GM12878 (cell line): Measurements from ENCODE around the gene B4GALT7. TPM values are rescaled to one million over a fixed set of nuclear protein-coding genes. Genes with fewer than 3 reads are reported as not detected.

Experiments used
- BACH1 ChIP-seq: fragments of 450-650 bp; IDR thresholded peaks from 2 replicates; pipeline ENCODE4 v1.6.1; 2017; ENCODE audit warnings: mild to moderate bottlenecking, borderline replicate concordance
- BHLHE40 ChIP-seq, 2 experiments: fragments of 450-650 bp in 1 of 2; IDR thresholded peaks; 2 replicates each; pipeline ENCODE4 v1.6.1; 2011 to 2017; ENCODE audit warnings: low read depth in 2 of 2, borderline replicate concordance in 1 of 2, improper control_type of control experiment in 1 of 2, low read length in 1 of 2, mild to moderate bottlenecking in 1 of 2
- CBX3 ChIP-seq: fragments of 200-600 bp; sonication (generic); IDR thresholded peaks from 2 replicates; pipeline ENCODE4 v1.6.1; 2016; ENCODE audit warnings: low read depth, borderline replicate concordance
- CBX5 ChIP-seq: sonication (generic); IDR thresholded peaks from 2 replicates; pipeline ENCODE4 v1.6.1; 2016; ENCODE audit warnings: low read depth, moderate library complexity, mild to moderate bottlenecking, inconsistent platforms
- CREB1 ChIP-seq: IDR thresholded peaks from 2 replicates; pipeline ENCODE4 v1.6.1; 2012; ENCODE audit warnings: low read depth, mild to moderate bottlenecking, inconsistent platforms
- E2F8 ChIP-seq: fragments of 450-650 bp; IDR thresholded peaks from 2 replicates; pipeline ENCODE4 v1.6.1; 2018; ENCODE audit warnings: mild to moderate bottlenecking, low read depth, moderate library complexity; ENCODE audit not compliant: partially characterized antibody
- ESRRA ChIP-seq: IDR thresholded peaks from 2 replicates; pipeline ENCODE4 v1.6.1; 2012; ENCODE audit warnings: mild to moderate bottlenecking, low read length, improper control_type of control experiment
- EZH2 ChIP-seq: IDR thresholded peaks from 2 replicates; pipeline ENCODE4 v1.6.1; 2012; ENCODE audit warnings: low read depth, mild to moderate bottlenecking, control low read depth, inconsistent platforms, low read length, borderline replicate concordance; ENCODE audit not compliant: control insufficient read depth
- GATAD2B ChIP-seq: fragments of 450-650 bp; conservative IDR thresholded peaks from 2 replicates; pipeline ENCODE4 v1.6.1; 2017; ENCODE audit warnings: low read depth, mild to moderate bottlenecking, moderate library complexity
- HDAC2 ChIP-seq: fragments of 200-600 bp; sonication (generic); IDR thresholded peaks from 2 replicates; pipeline ENCODE4 v1.6.1; 2017
- IKZF2 ChIP-seq, 2 experiments: fragments of 450-650 bp; IDR thresholded peaks; 2 replicates each; pipeline ENCODE4 v1.6.1; 2017; ENCODE audit warnings: mild to moderate bottlenecking in 2 of 2, moderate library complexity in 2 of 2
- IRF5 ChIP-seq: fragments of 450-650 bp; IDR thresholded peaks from 2 replicates; pipeline ENCODE4 v1.6.1; 2017; ENCODE audit warnings: borderline replicate concordance
- JUNB ChIP-seq: IDR thresholded peaks from 2 replicates; pipeline ENCODE4 v1.6.1; 2016; ENCODE audit warnings: antibody characterized with exemption, mild to moderate bottlenecking
- MEF2A ChIP-seq: IDR thresholded peaks from 2 replicates; pipeline ENCODE4 v1.6.1; 2011; ENCODE audit warnings: low read depth, mild to moderate bottlenecking, low read length, moderate library complexity; ENCODE audit not compliant: insufficient read depth
- MEF2B ChIP-seq: fragments of 450-650 bp; IDR thresholded peaks from 2 replicates; pipeline ENCODE4 v1.6.1; 2018; ENCODE audit warnings: mild to moderate bottlenecking, moderate library complexity; ENCODE audit not compliant: partially characterized antibody, poor library complexity, severe bottlenecking
- NR2C1 ChIP-seq: fragments of 450-650 bp; IDR thresholded peaks from 2 replicates; pipeline ENCODE4 v1.6.1; 2017; ENCODE audit warnings: antibody characterized with exemption, mild to moderate bottlenecking, moderate library complexity
- NR2F1 ChIP-seq: fragments of 450-650 bp; conservative IDR thresholded peaks from 2 replicates; pipeline ENCODE4 v1.6.1; 2017; ENCODE audit warnings: mild to moderate bottlenecking
- POLR2A ChIP-seq: IDR thresholded peaks from 2 replicates; pipeline ENCODE4 v1.6.1; 2011; ENCODE audit warnings: low read depth, mild to moderate bottlenecking, low read length
- POU2F2 ChIP-seq: IDR thresholded peaks from 3 replicates; pipeline ENCODE4 v1.6.1; 2011; ENCODE audit warnings: low read depth, mild to moderate bottlenecking, low read length, borderline replicate concordance
- RBBP5 ChIP-seq: fragments of 200-600 bp; sonication (generic); conservative IDR thresholded peaks from 2 replicates; pipeline ENCODE4 v1.6.1; 2016
- RCOR1 ChIP-seq: conservative IDR thresholded peaks from 2 replicates; pipeline ENCODE4 v1.6.1; 2012; ENCODE audit warnings: low read depth, low read length, improper control_type of control experiment
- SIN3A ChIP-seq: IDR thresholded peaks from 2 replicates; pipeline ENCODE4 v1.6.1; 2012; ENCODE audit warnings: low read depth, low read length, improper control_type of control experiment
- SMAD5 ChIP-seq: IDR thresholded peaks from 2 replicates; pipeline ENCODE4 v1.6.1; 2016; ENCODE audit warnings: antibody characterized with exemption, low read depth
- SMARCA5 ChIP-seq: fragments of 450-650 bp; IDR thresholded peaks from 2 replicates; pipeline ENCODE4 v1.6.1; 2017; ENCODE audit warnings: mild to moderate bottlenecking
- SREBF2 ChIP-seq: IDR thresholded peaks from 2 replicates; pipeline ENCODE4 v1.6.1; 2012; ENCODE audit warnings: mild to moderate bottlenecking, low read length
- TAF1 ChIP-seq: IDR thresholded peaks from 2 replicates; pipeline ENCODE4 v1.6.1; 2011; ENCODE audit warnings: mild to moderate bottlenecking, low read depth, low read length, borderline replicate concordance
- TBL1XR1 ChIP-seq: IDR thresholded peaks from 2 replicates; pipeline ENCODE4 v1.6.1; 2012; ENCODE audit warnings: low read depth, low read length, improper control_type of control experiment
- YBX1 ChIP-seq: fragments of 450-650 bp; IDR thresholded peaks from 2 replicates; pipeline ENCODE4 v1.6.1; 2016; ENCODE audit warnings: antibody characterized with exemption
- ZNF24 ChIP-seq: fragments of 450-650 bp; IDR thresholded peaks from 2 replicates; pipeline ENCODE4 v1.6.1; 2017; ENCODE audit warnings: antibody characterized with exemption, mild to moderate bottlenecking
- polyA plus RNA-seq, 11 experiments: library from polyadenylated mRNA; depleted of rRNA in 4 of 11; unstranded in 6 of 11; stranded (reverse) in 5 of 11; fragments of >200 nt; fragmentation: Nextera tagmentation in 4 of 11; fragmentation: Illumina TruSeq in 1 of 11; extraction: Ambion mirVana in 4 of 11; extraction: Trizol in 1 of 11; gene quantifications; 1 replicate in 1 of 11; 2 replicates in 10 of 11; pipeline versions ENCODE4 v1.2.1 to v1.2.3, GENCODE V29; 2011 to 2016; ENCODE audit warnings: inconsistent platforms in 2 of 11, missing spikeins in 2 of 11, low read depth in 1 of 11
- total RNA-seq, 4 experiments: library from RNA; depleted of rRNA in 3 of 4; stranded (reverse); fragments of >200 nt in 3 of 4; fragmentation: Illumina TruSeq in 1 of 4; extraction: Trizol in 1 of 4; gene quantifications; 2 replicates each; pipeline versions ENCODE4 v1.2.1 to v1.2.3, GENCODE V29; 2013 to 2021

B4GALT7 gene
- total and polyA plus RNA-seq, 10 of the 15 experiments (the other 5 are each of a cell fraction or from before 2014, with no cell fraction given) = 0.34 to 27.3 (median 16.4) TPM

GRCh38 chr5:177599731-177600507 lies at the start of gene B4GALT7 (continued):
- no peak for TF ChIP-seq E2F8
- TF ChIP-seq MEF2B = no peak
- peak; percentile 64 for TF ChIP-seq CREB1
- TF ChIP-seq ESRRA = no peak
- TF ChIP-seq YBX1 = no peak
- no peak for TF ChIP-seq JUNB
- no peak for TF ChIP-seq IRF5
- peak; percentile 83; the same call in 1 of the 2 replicates for TF ChIP-seq TBL1XR1
- peak; percentile 92 for TF ChIP-seq POLR2A
- TF ChIP-seq NR2F1 = peak; percentile 42; the same call in 1 of the 2 replicates
- no peak for TF ChIP-seq CBX3
- peak; percentile 85 for TF ChIP-seq GATAD2B
- TF ChIP-seq SIN3A = peak; percentile 86; the same call in 1 of the 2 replicates
- TF ChIP-seq EZH2 = no peak
- peak; percentile 85 for TF ChIP-seq NR2C1
- no peak for TF ChIP-seq RBBP5
- no peak for TF ChIP-seq SMAD5
- 0 out of 2 replicates have a peak, but pooled peaks have one; percentile 75 for TF ChIP-seq CBX5
- TF ChIP-seq ZNF24 = peak; percentile 71; the same call in 1 of the 2 replicates
- TF ChIP-seq POU2F2 = peak; percentile 82
- TF ChIP-seq RCOR1 = no peak
- TF ChIP-seq IKZF2 (IDR thresholded peaks at IDR 0.05) = 0 out of 4 replicates have a peak, but pooled peaks of 1 of the 2 experiments have one; percentile 8
- TF ChIP-seq BACH1 = peak; percentile 79
- TF ChIP-seq SREBF2 = no peak
- no peak for TF ChIP-seq HDAC2
- peak; percentile 85; the same call in 1 of the 2 replicates for TF ChIP-seq TAF1
- TF ChIP-seq BHLHE40 (IDR thresholded peaks at IDR 0.05; ENCODE audit: borderline replicate concordance in 1 of 2, low read depth in 2 of 2, low read length in 1 of 2) = peak; percentile 45 to 74; a peak in 3 of 4 replicates
- 0 out of 2 replicates have a peak, but pooled peaks have one; percentile 48 for TF ChIP-seq MEF2A
- peak; percentile 87 for TF ChIP-seq SMARCA5
